IPS-11a (cell line): ENCODE measurements around the gene MAPK11.

ENCODE experiments used
- H3K4me3 ChIP-seq: one replicate; pipeline ENCODE4 v1.5.1; 2013; ENCODE audit warnings: low read depth, low read length, control low read depth

The MAPK11 gene

DNA sequence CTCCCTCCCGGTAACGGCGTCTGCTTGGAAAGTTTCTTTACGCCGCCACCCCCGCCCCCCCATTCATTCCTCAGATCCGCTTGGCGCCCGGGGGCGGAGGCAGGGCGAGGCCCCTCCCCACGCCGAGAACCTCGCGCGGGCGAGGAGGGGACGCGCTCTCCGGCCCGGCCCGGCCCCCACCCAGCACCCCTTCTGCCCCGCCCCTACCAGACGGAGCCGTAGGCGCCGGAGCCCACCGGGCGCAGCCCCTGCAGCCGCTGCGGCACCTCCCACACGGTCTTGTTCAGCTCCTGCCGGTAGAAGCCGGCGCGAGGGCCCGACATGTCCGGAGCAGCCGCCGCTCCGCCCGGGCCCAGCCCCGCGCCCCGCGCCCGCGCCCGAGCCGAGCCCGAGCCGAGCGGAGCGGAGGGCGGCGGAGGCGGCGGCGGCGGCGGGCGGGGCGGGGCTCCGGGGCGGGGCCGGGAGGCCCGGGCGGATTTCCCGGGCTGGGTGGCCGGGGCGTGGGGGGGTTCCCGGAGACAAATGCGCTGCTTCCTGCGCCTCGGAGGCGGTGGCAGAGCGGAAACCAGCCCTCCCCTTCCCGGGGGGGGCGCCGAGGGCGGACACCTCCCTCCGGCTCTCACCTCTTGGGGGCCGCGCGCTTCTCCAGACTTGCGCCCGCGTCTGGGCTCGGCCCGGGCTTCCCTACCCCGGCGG is at the start of gene MAPK11:
TSS of gene MAPK11 (minus strand) at position 411 of the 696 bp plus-strand sequence. CDS start at position 323, 88 bp downstream.
- H3K4me3 ChIP-seq, result peak within 1 kb of the TSS; percentile 24

DNA sequence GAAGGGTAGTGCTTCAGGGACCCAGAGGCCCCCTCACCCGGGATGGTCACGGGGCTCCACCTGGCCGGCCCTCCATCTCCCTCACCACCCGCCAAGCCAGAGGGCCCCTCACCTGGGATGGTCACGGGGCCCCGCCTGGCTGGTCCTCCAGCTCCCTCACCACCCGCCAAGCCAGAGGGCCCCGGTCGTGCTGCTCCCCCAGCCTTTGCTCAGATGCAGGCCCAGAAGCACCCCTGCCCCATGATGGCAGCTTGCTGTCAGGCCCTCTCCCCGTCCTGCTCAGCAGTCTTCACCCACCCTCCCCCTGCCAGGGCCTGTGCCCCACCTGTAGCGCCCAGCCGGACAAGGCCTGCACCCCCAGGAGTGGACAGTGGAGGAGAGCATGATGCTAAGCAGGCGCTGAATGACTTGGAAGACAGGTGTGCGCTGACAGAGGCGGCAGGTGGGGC is 49.3 kb upstream of the MAPK11 start:
- H3K4me3 ChIP-seq, result no peak overlapping the region

DNA sequence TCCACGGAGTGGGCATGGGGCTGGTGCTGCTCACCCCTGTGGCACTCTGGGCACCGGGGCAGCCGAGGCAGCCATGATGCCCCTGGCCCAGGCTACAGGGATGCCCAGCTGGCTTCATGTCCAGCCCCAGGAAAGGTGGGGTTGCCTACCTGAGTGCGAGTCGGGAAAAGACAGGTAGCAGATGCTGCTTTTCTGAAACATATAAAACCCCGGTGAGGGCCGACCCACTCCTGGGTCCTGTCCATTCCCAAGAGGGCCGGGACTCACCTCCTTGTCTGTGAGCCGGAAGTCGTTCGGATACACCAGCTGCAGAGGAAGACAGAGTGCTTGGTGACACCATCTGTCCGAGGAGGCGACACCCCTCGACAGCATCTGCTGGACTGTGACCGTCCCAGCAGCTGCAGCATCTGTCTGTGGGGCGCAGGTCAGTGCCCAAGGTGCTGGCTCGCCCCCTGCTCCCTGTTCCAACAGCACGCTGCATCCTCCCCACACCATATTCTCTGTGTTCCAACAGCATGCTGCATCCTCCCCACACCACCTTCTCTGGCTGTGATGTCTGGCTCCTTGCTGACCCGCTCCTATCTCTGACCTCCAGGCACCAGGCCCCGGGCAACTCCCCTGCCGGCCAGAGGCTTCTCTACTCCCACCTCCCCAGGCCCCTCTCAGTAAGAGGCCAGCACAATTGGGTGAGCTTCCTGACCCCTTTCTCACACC is 48.7 kb upstream of the MAPK11 start:
- no peak overlapping the region for H3K4me3 ChIP-seq

DNA sequence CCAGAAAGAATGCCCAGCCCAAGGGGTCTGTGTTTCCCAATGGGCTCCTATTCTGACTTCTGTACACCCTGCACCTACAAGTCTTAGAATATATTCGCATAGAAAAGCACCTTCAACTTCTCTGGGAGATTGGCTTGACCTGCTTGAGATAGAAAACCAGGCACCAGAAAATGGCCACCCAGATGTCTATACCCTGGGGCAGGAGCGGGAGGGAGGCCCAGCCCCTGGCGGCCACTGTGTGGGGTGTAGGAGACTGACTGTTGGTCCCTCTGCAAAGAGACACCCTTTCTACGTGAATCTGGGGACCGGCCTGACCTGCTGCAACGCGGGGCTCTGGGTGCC is 48.1 kb upstream of the MAPK11 start:
- H3K4me3 ChIP-seq, result no peak overlapping the region

DNA sequence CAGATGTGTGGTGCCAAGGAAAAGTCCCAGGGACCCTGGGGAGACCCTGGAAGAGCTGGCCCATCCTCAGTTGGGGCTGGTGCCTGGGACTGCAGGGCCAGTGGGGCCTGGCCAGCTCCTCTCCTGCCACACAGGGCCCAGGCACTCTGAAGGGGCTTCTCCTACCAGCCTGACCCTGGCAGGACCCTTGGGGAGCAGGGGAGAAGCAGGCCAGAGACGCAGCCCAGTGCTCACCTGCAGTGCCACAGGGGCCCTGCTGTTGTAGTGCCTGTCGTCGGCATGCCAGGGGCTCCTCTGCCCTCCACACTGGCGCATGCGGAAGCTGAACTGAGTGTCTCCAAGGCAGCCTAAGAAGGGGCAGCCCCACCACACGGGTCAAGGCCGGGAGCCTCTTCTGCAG is 47.5 kb upstream of the MAPK11 start:
- H3K4me3 ChIP-seq, result no peak overlapping the region

DNA sequence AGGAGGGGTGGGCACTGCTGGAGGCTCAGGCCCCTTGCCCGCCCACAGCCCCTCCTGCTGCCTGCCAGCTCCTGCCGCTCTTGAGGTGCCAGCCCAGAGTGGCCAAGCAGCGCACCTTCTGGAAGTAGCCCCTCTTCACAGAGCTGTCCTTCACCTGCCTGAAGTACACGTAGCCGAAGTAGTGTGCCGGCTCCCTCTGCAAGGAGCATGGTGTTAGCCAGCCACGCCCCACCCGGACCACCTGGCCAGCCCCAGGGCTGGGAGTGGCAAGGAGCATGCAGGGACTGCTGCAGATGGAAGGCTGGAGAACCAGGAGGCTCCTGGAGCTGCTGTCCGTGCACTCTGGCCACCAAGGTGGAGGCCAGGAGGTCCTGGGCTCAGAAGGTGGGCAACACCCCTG is 47.0 kb upstream of the MAPK11 start:
- no peak overlapping the region for H3K4me3 ChIP-seq

DNA sequence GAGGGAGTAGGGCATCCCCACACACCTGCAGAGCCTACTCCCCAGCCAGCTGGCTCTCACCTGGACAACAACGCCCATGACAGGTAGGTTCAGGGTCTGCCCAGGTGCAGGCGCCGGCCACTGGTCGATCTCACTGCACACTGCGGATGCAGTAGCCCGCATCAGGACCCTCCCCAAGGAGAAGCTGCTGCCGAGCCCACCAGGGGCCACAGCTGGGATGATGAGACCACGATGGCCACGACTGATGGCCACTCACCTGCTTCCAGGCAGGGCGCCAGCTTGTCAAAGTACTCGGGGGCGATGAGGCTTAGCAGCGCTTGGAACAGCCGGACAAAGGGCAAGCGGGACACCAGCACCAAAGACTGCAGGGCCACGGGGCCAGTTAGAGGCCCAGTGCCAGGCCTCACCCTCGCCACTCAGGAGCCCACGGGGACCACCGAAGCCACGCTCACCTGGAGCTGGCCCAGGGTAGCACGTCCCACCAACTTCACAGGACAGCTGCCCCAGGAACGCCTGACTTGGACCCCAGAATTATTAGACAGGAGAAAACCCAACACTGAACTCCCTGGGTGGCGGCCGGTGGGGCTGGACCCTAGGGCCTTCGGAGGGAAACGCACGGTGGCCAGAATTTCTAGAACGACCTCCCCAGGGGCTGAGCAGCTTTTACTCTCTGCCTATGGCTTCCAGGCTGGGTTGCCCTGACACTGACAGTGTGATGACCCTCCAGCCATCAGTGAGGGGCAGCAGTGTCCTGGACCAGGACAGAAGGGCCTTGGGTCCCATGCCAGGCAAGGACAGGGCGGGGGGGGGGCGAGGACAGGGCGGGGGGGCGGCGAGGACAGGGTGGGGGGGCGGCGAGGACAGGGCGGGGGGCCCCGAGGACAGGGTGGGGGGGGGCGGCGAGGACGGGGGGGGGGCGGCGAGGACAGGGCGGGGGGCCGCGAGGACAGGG is 46.2 kb upstream of the MAPK11 start:
- H3K4me3 ChIP-seq, result no peak overlapping the region

DNA sequence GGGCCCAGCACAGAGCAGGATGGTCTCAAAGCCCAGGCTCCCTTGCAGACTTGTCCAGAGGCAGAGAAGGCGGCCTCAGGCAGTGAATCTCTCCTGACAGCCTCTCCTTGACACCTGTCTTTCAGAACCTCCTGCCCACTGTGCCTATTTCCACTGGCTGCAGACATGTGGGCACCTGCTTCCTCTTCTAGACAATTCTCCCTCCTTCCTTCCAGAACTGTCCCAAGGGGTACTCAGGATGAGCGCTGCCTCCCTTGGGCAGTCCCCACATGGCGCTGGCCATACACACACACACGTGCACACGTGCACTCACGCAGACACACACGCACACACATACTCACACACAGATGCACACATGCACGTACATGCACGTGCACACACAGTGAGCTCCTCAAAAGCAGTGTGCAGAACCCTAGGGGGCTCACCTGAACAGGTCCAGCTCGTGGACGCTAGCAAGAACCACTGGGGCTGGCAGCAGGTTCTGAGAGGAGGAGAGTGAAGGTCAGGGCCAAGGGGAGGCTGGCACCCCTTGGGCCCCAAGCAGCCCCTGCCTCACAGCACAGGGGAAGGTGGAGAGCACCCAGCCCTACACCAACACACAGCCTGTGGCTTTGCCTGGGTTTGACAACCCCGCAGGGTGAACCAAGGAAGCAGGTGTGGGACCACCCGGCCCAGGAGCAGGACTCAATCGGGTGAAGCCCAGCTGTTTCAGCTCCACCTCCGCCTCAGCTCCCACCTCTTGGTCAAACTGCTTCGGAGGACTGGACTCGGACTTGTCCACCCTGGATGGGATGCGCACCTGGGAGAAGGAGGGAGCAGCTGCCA is 45.3 kb upstream of the MAPK11 start:
- no peak overlapping the region for H3K4me3 ChIP-seq

DNA sequence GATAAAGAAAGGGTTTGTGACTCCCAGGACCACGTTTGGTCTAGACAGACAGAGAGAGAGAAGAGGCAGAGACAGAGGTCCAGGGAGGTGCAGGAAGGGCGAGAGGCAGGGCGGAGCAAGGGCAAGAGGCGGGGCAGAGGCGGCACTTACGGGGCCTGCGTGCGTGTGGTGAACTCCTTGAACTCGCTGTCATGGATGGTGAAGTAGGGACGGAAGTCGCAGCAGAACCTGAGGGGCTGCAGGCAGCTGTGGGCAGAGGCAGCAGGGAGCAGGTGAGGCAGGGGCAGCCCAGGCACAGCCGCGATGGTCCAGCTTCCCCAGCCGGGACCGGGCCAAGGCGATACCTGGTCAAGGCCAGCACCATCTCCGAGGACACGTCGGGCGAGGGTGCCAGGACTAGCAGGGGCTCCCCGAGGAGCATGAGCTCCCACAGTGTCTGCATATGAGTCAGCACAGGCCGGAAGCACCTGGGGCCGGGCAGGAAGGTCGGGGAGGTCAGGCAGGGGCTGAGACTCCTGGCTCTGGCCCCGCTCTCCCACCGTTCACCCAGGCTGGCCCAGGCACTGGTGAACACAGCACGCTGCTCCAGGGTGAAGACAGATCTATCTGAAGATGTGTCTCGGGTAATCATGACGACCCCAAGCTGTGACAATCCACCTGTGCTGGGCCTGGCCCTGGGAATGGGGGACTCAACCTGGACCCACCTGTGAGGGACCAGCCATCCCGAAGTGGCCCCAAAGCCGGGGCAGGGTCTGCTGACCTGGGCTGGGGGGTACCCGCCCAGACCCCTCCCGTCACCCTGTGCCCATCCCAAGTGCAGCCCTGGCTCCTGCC is 44.5 kb upstream of the MAPK11 start:
- H3K4me3 ChIP-seq, result no peak overlapping the region

DNA sequence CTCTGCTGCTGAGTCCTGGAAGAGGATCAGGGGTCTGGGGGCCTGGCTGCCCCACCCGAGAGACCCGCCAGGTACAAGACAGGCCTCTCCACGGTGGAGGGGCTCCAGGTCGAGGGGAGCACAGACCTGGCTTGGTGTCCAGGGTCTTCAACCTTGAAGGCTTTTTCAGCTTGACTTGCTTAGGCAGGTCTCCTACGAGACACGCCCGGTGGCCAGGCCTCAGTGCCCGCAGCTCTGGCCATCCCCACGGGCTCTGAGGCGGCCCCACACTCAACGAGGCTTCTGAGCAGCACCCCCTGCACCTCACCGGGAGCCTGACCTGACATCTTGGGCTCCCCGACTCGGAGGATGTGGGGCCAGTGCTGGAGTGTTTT is 43.9 kb upstream of the MAPK11 start:
- no peak overlapping the region for H3K4me3 ChIP-seq

DNA sequence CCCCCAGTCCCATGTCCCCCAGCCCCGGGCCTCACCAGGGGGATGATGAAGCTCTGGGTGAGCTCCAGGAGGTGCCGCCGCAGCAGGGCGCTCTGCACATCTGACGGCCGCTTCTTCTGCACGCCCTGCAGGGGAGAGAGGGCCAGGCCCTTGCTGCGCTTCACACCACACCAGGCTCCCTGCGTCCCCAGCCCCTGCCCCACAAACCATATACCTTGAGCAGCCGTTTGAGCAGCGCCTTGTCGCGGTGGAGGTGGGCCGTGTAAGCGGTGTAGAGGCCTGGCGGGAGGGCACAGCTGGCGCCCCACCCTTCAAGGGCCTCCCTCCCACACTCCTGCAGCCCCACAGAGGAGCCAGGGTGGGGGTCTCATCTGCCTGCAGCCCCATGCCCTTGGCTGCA is 43.4 kb upstream of the MAPK11 start:
- no peak overlapping the region for H3K4me3 ChIP-seq

DNA sequence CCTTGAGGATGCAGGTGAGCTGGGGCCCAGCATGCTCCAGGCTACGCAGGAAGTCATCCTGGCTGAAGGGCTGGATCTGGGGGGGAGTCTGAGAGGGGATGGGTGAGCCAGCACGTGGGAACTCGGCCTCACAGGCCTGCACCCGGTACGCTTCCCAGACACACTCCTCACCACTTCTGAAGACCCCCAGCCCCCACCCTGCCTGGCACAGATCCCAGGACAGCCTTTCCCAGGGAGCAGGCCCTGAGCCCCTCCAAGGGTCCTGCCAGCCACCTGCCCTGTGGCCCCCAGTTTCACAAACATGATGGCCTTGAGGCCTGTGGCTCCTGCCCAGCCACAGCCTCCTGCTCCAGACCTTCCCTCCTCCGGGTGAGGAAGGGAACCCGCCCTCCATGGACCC is 42.8 kb upstream of the MAPK11 start:
- no peak overlapping the region for H3K4me3 ChIP-seq

DNA sequence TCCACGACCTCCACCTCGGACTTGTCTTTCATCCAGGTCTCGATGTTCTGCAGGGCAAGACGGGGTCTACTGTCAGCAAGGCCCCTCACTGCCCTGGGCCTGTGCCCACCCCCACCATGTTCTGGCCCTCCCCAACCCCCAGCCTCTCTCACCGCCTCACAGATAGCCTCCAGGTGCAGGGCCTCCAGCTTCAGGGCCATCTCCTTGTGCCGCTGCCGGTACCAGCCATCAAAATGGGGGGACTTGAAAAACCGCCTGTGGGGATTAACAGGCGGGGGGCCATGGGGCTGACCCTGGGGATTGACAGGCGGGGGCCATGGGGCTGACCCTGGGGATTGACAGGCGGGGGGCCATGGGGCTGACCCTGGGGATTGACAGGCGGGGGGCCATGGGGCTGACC is 42.2 kb upstream of the MAPK11 start:
- no peak overlapping the region for H3K4me3 ChIP-seq

DNA sequence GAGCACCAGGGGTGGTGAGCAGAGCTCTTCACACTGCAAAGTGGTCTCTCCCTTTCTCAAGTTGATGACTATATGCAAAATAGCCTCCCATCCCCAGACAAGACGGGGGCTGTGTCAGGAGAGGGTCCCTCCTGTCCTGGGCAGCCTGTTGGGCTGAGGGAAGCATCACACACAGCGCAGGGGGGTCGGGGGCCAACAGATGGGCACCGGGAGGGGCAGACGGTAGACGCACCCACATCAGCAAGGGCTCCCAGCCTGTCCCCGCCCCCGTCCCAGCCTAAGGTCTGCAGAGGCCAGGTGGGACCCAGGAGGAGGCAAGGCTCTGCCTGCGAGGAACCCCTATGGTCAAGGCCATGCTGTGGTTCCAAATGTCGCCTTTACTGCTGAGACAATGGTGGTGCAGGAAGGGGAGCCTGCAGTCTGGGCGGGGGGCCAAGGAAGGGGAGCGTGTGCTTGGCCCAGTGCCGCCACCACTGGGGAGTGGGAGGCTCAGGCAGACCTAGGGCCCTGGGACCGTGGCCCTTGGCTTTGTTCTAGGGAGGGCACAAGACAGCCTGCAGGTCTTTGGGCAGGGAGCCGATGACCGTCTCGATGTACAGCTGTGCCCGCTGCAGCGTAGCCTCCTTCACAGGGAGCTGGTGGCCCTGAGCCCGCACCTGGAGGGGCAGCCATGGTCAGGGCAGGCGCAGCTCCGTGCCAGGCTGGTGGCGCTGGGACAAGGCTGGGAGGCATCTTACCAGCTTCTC is 41.6 kb upstream of the MAPK11 start:
- H3K4me3 ChIP-seq, result no peak overlapping the region

DNA sequence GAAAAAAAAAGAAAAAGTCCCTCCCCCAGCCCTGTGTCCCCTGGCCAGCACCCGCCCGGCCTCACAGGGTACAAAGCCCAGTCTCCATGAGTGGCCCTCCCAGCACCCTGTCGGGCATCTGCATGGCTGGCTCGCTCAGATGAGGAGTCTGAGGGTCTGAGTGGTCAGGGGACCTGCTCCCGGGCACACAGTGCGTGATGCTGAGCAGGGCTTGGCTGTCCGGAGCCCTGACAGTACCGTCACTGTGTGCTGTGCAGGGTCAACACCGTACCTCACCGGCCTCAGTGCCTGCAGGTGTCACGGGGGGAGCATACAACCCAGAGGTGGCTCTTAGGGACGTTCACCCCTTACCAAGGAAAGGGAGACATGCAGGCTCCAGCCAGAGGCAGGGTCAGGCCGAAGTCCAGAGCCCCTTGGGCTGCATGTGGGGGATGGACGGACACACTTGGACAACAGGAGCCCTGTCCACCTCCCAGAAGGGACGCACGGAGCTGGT is 40.8 kb upstream of the MAPK11 start:
- no peak overlapping the region for H3K4me3 ChIP-seq

DNA sequence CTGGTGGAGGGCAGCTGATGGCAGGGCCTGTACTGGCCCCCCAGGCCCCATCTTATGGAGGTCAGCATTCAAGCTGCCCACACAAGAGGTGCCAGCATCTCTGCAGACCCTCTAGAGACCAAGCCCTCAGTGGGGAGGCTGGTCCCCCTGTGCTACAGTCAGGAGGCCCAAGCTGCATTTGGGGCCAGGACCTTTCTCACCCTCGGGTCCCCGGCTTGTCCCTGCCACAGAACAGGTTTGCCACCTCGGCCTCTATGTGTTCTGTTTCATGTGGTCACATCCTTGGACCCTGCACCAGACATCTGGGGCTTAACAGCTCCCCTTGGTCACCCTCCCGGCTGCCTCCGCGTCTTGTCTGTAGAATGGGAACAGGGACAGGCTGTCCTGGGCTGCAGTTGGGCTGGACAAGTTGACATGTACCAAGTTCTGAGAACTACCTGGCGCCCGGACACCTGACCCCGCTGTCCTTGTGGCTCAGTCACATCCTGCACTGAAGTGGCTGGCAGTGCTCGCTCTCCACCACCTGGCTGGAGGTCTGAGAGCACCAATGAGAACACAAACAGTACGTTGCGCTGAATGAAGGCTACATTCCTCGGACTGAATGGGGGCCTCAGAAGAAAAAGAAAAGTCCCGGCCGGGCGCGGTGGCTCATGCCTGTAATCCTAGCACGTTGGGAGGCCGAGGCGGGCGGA is 40.0 kb upstream of the MAPK11 start:
- no peak overlapping the region for H3K4me3 ChIP-seq

DNA sequence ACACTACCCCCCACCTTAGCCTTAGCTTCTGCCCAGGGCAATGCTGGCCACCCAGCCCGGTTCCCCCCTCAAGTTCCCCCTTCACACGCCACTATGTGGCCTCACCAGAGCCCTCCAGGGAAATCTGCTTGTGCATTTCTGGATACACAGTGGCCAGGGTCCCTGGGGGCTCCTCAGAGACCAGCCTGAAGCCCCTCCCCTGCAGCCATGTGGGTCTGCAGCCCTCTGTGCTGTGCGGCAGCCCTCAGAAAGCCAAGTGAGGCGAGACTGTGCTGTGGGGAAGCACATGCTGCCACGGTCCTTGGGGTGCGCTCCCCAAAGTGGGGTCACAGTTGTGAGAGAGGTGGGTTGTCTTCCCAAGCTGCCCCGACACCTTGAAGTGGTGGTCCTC is 39.4 kb upstream of the MAPK11 start:
- H3K4me3 ChIP-seq, result no peak overlapping the region

DNA sequence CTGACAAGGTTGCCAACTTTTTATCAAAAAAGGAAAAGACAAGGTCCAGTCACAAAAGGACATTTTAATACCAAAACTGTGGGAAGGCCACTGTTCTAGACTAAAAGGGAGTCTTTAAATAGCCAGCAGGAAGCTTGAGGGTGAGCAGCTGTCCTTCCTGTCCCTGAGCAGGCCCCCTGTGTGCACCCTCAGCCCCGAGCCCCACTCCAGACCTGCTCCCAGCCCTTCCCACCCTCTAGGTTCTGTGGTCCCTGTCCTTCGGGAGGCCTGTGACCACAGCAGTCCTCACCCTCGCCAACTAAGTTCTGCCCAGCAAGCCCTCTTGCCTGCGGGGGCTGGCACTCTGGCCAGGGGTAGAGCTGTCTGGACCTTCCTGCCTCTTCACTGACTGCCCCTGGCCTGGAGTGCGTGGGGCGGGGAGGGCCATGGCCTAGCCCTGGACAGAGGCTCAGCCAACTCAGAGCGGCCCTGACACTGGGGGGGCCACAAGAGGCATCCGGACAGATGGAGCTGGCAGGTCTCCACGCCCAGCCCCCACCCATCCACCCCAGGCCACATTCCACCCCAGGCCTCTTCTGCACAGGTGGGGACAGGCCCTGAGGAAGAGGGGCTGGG is 38.9 kb upstream of the MAPK11 start:
- no peak overlapping the region for H3K4me3 ChIP-seq
